Measurements from ENCODE around the gene SLC27A3. TPM values are rescaled to one million over a fixed set of nuclear protein-coding genes. Genes with fewer than 3 reads are reported as not detected.
A peak's percentile ranks its signal among the peaks of the same experiment; 100 is the strongest.

SLC27A3 gene
- total RNA-seq, 2 donors from 2014 or later = 71.7 to 116 TPM

- Histone ChIP-seq H3K27ac (peak overlapping the region in 1 of 2 donors; percentile 21), H3K27me3 (replicated peaks; ENCODE audit: insufficient read depth) (no peaks in the 10 kb centered on the region), H3K4me3 (no peak overlapping the region), H3K36me3 (peaks cover 7% of the 10 kb centered on the region), H3K4me1 (ENCODE audit: control insufficient read depth in 1 of 2, low read depth in 2 of 2) (no peaks in the 10 kb centered on the region), H3K9me3 (no peaks in the 10 kb centered on the region)
- ATAC-seq (ENCODE audit: insufficient number of reproducible peaks, low FRiP score, low read depth) (no peak), DNase-seq (ENCODE audit: low spot score) (no peak)
- TF ChIP-seq, protein P1, sequence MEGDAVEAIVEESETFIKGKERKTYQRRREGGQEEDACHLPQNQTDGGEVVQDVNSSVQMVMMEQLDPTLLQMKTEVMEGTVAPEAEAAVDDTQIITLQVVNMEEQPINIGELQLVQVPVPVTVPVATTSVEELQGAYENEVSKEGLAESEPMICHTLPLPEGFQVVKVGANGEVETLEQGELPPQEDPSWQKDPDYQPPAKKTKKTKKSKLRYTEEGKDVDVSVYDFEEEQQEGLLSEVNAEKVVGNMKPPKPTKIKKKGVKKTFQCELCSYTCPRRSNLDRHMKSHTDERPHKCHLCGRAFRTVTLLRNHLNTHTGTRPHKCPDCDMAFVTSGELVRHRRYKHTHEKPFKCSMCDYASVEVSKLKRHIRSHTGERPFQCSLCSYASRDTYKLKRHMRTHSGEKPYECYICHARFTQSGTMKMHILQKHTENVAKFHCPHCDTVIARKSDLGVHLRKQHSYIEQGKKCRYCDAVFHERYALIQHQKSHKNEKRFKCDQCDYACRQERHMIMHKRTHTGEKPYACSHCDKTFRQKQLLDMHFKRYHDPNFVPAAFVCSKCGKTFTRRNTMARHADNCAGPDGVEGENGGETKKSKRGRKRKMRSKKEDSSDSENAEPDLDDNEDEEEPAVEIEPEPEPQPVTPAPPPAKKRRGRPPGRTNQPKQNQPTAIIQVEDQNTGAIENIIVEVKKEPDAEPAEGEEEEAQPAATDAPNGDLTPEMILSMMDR (IDR thresholded peaks at IDR 0.05) = no peak
Observed at GRCh38 chr1:153803470-153804056, 28.4 kb downstream of the SLC27A3 start.

DNA sequence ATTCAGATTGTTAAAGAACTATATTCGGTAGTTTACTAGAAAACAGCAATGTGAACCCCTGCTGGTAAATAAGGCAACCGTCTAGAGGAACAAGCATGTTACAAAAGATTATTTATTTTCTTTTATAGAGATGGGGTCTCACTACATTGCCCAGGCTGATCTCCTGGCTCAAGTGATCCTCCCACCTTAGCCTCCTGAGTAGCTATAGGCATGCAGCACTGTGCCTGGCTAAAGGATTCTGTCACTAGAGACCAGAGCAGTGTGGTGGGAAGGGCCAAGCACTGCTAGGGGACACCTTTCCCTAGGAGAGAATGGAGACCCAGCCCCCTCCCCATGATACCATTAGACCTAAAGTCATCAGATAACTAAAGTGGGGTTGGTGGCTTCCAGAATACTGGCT is 28.9 kb downstream of the SLC27A3 start:
- TF ChIP-seq, protein P1 (IDR thresholded peaks at IDR 0.05) = no peak
- H3K36me3 ChIP-seq = peaks cover 12% of the 10 kb centered on the region
- no peak for ATAC-seq (ENCODE audit: insufficient number of reproducible peaks, low FRiP score, low read depth)

GRCh38 chr1:153805042-153805745 is 30.0 kb downstream of the SLC27A3 start:
- ATAC-seq (ENCODE audit: insufficient number of reproducible peaks, low FRiP score, low read depth) = no peak
- H3K9me3 ChIP-seq = no peaks in the 10 kb centered on the region
- H3K27ac ChIP-seq = peak overlapping the region; percentile 8 to 22
- no peaks in the 10 kb centered on the region for H3K27me3 ChIP-seq (replicated peaks; ENCODE audit: insufficient read depth)
- TF ChIP-seq, protein P1 (IDR thresholded peaks at IDR 0.05) = no peak
- H3K4me3 ChIP-seq = no peak overlapping the region
- peaks cover 14% of the 10 kb centered on the region for H3K36me3 ChIP-seq
- peak; percentile 59 for DNase-seq (ENCODE audit: low spot score)
- no peaks in the 10 kb centered on the region for H3K4me1 ChIP-seq (ENCODE audit: control insufficient read depth in 1 of 2, low read depth in 2 of 2)

More for the DNA sequence above, 28.9 kb downstream of the SLC27A3 start:
- Histone ChIP-seq H3K27ac (peak overlapping the region in 1 of 2 donors; percentile 21), H3K27me3 (replicated peaks; ENCODE audit: insufficient read depth) (no peaks in the 10 kb centered on the region), H3K4me1 (ENCODE audit: control insufficient read depth in 1 of 2, low read depth in 2 of 2) (no peaks in the 10 kb centered on the region), H3K9me3 (no peaks in the 10 kb centered on the region), H3K4me3 (no peak overlapping the region)
- DNase-seq (ENCODE audit: low spot score) = no peak

GRCh38 chr1:153805886-153806719 is 30.9 kb downstream of the SLC27A3 start:
- TF ChIP-seq, protein P1 (IDR thresholded peaks at IDR 0.05) = no peak
- ATAC-seq (ENCODE audit: insufficient number of reproducible peaks, low FRiP score, low read depth) = no peak
- no peak overlapping the region for H3K4me3 ChIP-seq
- H3K9me3 ChIP-seq = no peaks in the 10 kb centered on the region
- H3K27me3 ChIP-seq (replicated peaks; ENCODE audit: insufficient read depth) = no peaks in the 10 kb centered on the region
- DNase-seq (ENCODE audit: low spot score) = no peak
- H3K36me3 ChIP-seq = peaks cover 22% of the 10 kb centered on the region
- H3K4me1 ChIP-seq (ENCODE audit: control insufficient read depth in 1 of 2, low read depth in 2 of 2) = no peaks in the 10 kb centered on the region
- H3K27ac ChIP-seq = peak overlapping the region; percentile 8 to 22

Data from thoracic aorta (tissue), 2 donors.